PC-9 (cell line): ENCODE results near the gene MLC1. TPM values are rescaled to one million over a fixed set of nuclear protein-coding genes. Genes with fewer than 3 reads are reported as not detected.

Experiments used
- BruUV-seq: library from RNA; stranded (reverse); fragments of 400-500 nt; replicated peaks from 2 replicates; lab custom pipeline; 2021; lab: Mats Ljungman, UMichigan
- CTCF ChIA-PET: fragments of 300-600 bp; sonication (Branson Sonifier 250); formaldehyde crosslinking; loops from one replicate; lab custom pipeline; 2022; ENCODE audit warnings: antibody characterized with exemption; lab: Charles Lee
- POLR2A ChIA-PET: fragments of 300-600 bp; sonication (Branson Sonifier 250); formaldehyde crosslinking; loops from one replicate; lab custom pipeline; 2022; ENCODE audit warnings: antibody characterized with exemption; ENCODE audit not compliant: unreplicated experiment; lab: Charles Lee
- DNase-seq, 2 experiments: peaks; one replicate each; pipeline versions ENCODE4 v3.0.0 to v3.0.0-alpha.2; 2015 to 2022; ENCODE audit warnings: mixed read lengths in 1 of 2
- H2AFZ ChIP-seq: fragments of 200-600 bp; sonication (generic); 2 replicates; pipeline ENCODE4 v1.8.1; 2017; ENCODE audit warnings: antibody characterized with exemption
- H3F3A ChIP-seq: fragments of 200-600 bp; sonication (generic); 2 replicates; pipeline ENCODE4 v1.8.1; 2017; ENCODE audit warnings: antibody characterized with exemption, mild to moderate bottlenecking, low read depth; ENCODE audit not compliant: insufficient read depth
- H3K27ac ChIP-seq: fragments of 200-600 bp; sonication (generic); 2 replicates; pipeline ENCODE4 v1.6.1; 2016; ENCODE audit warnings: mixed run types
- H3K27me3 ChIP-seq: fragments of 200-600 bp; sonication (generic); 2 replicates; pipeline ENCODE4 v1.6.1; 2016; ENCODE audit warnings: low read depth, mixed run types; ENCODE audit not compliant: insufficient read depth
- H3K36me3 ChIP-seq: fragments of 200-600 bp; sonication (generic); 2 replicates; pipeline ENCODE4 v1.6.1; 2016; ENCODE audit warnings: low read depth, mixed run types
- H3K4me1 ChIP-seq: fragments of 200-600 bp; sonication (generic); replicated peaks from 2 replicates; pipeline ENCODE4 v1.6.1; 2016; ENCODE audit warnings: mixed run types; ENCODE audit not compliant: insufficient read depth
- H3K4me2 ChIP-seq: fragments of 200-600 bp; sonication (generic); 2 replicates; pipeline ENCODE4 v1.6.1; 2017; ENCODE audit warnings: mixed run types
- H3K4me3 ChIP-seq: fragments of 200-600 bp; sonication (generic); 2 replicates; pipeline ENCODE4 v1.6.1; 2016; ENCODE audit warnings: mixed run types
- H3K79me2 ChIP-seq: fragments of 200-600 bp; sonication (generic); 2 replicates; pipeline ENCODE4 v1.6.1; 2017; ENCODE audit warnings: low read depth, mixed run types
- H3K9me2 ChIP-seq: fragments of 200-600 bp; sonication (generic); 2 replicates; pipeline ENCODE4 v1.8.1; 2017; ENCODE audit warnings: mild to moderate bottlenecking; ENCODE audit not compliant: insufficient read depth
- H3K9me3 ChIP-seq: fragments of 200-600 bp; sonication (generic); 2 replicates; pipeline ENCODE4 v1.8.1; 2016; ENCODE audit warnings: low read depth; ENCODE audit not compliant: insufficient read depth
- H4K20me1 ChIP-seq: fragments of 200-600 bp; sonication (generic); 2 replicates; pipeline ENCODE4 v1.8.1; 2017; ENCODE audit not compliant: insufficient read depth
- CTCF ChIP-seq: fragments of 200-600 bp; sonication (generic); conservative IDR thresholded peaks from 2 replicates; pipeline ENCODE4 v1.6.1; 2017; ENCODE audit warnings: mixed run types, antibody characterized with exemption, mild to moderate bottlenecking, moderate library complexity
- EZH2 ChIP-seq: fragments of 200-600 bp; sonication (generic); IDR thresholded peaks from 2 replicates; pipeline ENCODE4 v1.8.0; 2017; ENCODE audit warnings: antibody characterized with exemption, low read depth
- intact Hi-C: fragments of 100-400 bp; cut with micrococcal nuclease; formaldehyde crosslinking; loops from one replicate; pipeline ENCODE4 v1.10.0; 2022; ENCODE audit not compliant: unreplicated experiment
- total RNA-seq: library from RNA; stranded (reverse); gene quantifications from 2 replicates; pipeline ENCODE4 v1.2.3, GENCODE V29; 2021

Gene MLC1
- total RNA-seq, 1 experiment from 2014 or later = not detected

- CTCF ChIA-PET = interaction anchor here (0.6 kb wide), 1 partner anchor 215 kb away, joined by 3 read pairs; no protein-coding TSS in a partner anchor
- Histone ChIP-seq H2AFZ (no peak overlapping the region), H3K9me3 (no peaks in the 10 kb centered on the region), H3K27ac (no peak overlapping the region), H3K79me2 (no peaks in the 10 kb centered on the region), H3K4me2 (no peak overlapping the region), H3K36me3 (no peaks in the 10 kb centered on the region), H3K9me2 (no peaks in the 10 kb centered on the region), H3F3A (peaks cover 17% of the 10 kb centered on the region), H3K27me3 (peaks cover 23% of the 10 kb centered on the region), H4K20me1 (0 out of 2 replicates have a peak, but pooled peaks cover 6% of the 10 kb centered on the region), H3K4me1 (peaks cover 18% of the 10 kb centered on the region; the same call in 1 of the 2 replicates), H3K4me3 (no peak overlapping the region)
- no peak for TF ChIP-seq EZH2
- TF ChIP-seq CTCF = no peak
- DNase-seq = no peak
- intact Hi-C loops = no loop called here
- BruUV-seq = no TSS peak
- POLR2A ChIA-PET = no interaction called here
These were observed 74.4 kb downstream of the MLC1 start for GRCh38 chr22:50010676-50011446.

- H3K36me3 ChIP-seq = no peaks in the 10 kb centered on the region
- peaks cover 23% of the 10 kb centered on the region for H3K27me3 ChIP-seq
- H3K4me3 ChIP-seq = no peak overlapping the region
- no peak overlapping the region for H2AFZ ChIP-seq
- no peak for DNase-seq
- intact Hi-C loops = no loop called here
- H3K9me3 ChIP-seq = no peaks in the 10 kb centered on the region
- BruUV-seq = no TSS peak
- no peaks in the 10 kb centered on the region for H3K79me2 ChIP-seq
- peaks cover 18% of the 10 kb centered on the region; the same call in 1 of the 2 replicates for H3K4me1 ChIP-seq
- TF ChIP-seq EZH2 (no peak), CTCF (no peak)
- H3K27ac ChIP-seq = no peak overlapping the region
- ChIA-PET CTCF (no interaction called here), POLR2A (no interaction called here)
- peaks cover 17% of the 10 kb centered on the region for H3F3A ChIP-seq
- H3K4me2 ChIP-seq = no peak overlapping the region
- H3K9me2 ChIP-seq = no peaks in the 10 kb centered on the region
- H4K20me1 ChIP-seq = 0 out of 2 replicates have a peak, but pooled peaks cover 6% of the 10 kb centered on the region
These were observed 75.2 kb downstream of the MLC1 start for GRCh38 chr22:50009765-50010675.

Other genes with a start within 250 kb of the MLC1 start
- gene ZBED4, start 231.6 kb downstream of the MLC1 start, total RNA-seq = 18.2 and 21.4 TPM in 2 replicates
- gene ALG12, start 167.0 kb downstream of the MLC1 start, total RNA-seq = 16.8 and 19.2 TPM in 2 replicates
- gene CRELD2, start 166.8 kb downstream of the MLC1 start, total RNA-seq = 30.7 and 34.1 TPM in 2 replicates
- gene PIM3, start 124.7 kb downstream of the MLC1 start, total RNA-seq = 67.0 and 84.8 TPM in 2 replicates
- gene IL17REL, start 72.7 kb downstream of the MLC1 start, total RNA-seq = not detected in 2 replicates
- gene TTLL8, start 27.1 kb downstream of the MLC1 start, total RNA-seq = not detected in 2 replicates
- not detected in 2 replicates for gene MOV10L1, start 4.6 kb upstream of the MLC1 start, total RNA-seq
- gene PANX2, start 85.3 kb upstream of the MLC1 start, total RNA-seq = 46.3 and 51.7 TPM in 2 replicates
- gene TRABD, start 100.5 kb upstream of the MLC1 start, total RNA-seq = 68.2 and 78.8 TPM in 2 replicates
- 27.4 and 36.2 TPM in 2 replicates for gene SELENOO, start 115.6 kb upstream of the MLC1 start, total RNA-seq
- 31.3 and 34.8 TPM in 2 replicates for gene TUBGCP6, start 159.6 kb upstream of the MLC1 start, total RNA-seq
- 80.5 and 101 TPM in 2 replicates for gene HDAC10, start 165.8 kb upstream of the MLC1 start, total RNA-seq
- gene MAPK12, start 176.3 kb upstream of the MLC1 start, total RNA-seq = 48.5 and 61.1 TPM in 2 replicates
- gene MAPK11, start 185.0 kb upstream of the MLC1 start, total RNA-seq = 5.5 and 10.0 TPM in 2 replicates
- gene PLXNB2, start 222.2 kb upstream of the MLC1 start, total RNA-seq = 250 and 260 TPM in 2 replicates
- 12.1 and 14.3 TPM in 2 replicates for gene DENND6B, start 241.6 kb upstream of the MLC1 start, total RNA-seq